CD4-positive, CD25-positive, alpha-beta regulatory T cell (primary cell): Measurements from ENCODE around the gene NTN1. TPM values are rescaled to one million over a fixed set of nuclear protein-coding genes. Genes with fewer than 3 reads are reported as not detected.

Experiments
- ATAC-seq, 2 donors: fragments of 150-1000 bp; cut with Tn5 transposase; one replicate each; pipeline ENCODE4 v1.10.0; 2021; ENCODE audit warnings: low read depth in 2 of 2, moderate number of reproducible peaks in 2 of 2, moderate library complexity in 1 of 2
- DNase-seq, 3 donors: peaks; one replicate each; pipeline versions ENCODE4 v3.0.0 to v3.0.0-alpha.2; 2012 to 2022; ENCODE audit warnings: mixed read lengths in 1 of 3
- H3K27ac ChIP-seq: one replicate; pipeline ENCODE4 v1.7.0; 2013; ENCODE audit warnings: mild to moderate bottlenecking, low read length; ENCODE audit not compliant: insufficient read depth, poor library complexity, severe bottlenecking
- H3K27me3 ChIP-seq: one replicate; pipeline ENCODE4 v1.7.0; 2013; ENCODE audit warnings: low read length; ENCODE audit not compliant: control insufficient read depth, insufficient read depth
- H3K36me3 ChIP-seq: one replicate; pipeline ENCODE4 v1.7.0; 2013; ENCODE audit warnings: mild to moderate bottlenecking, low read length, moderate library complexity; ENCODE audit not compliant: control insufficient read depth, insufficient read depth
- H3K4me1 ChIP-seq: 2 replicates; pipeline ENCODE4 v1.7.0; 2013; ENCODE audit warnings: mild to moderate bottlenecking, low read length; ENCODE audit not compliant: insufficient read depth, control insufficient read depth, poor library complexity, severe bottlenecking
- H3K4me3 ChIP-seq: one replicate; pipeline ENCODE4 v1.7.0; 2013; ENCODE audit warnings: low read depth, mild to moderate bottlenecking, low read length, moderate library complexity
- H3K9me3 ChIP-seq, 2 experiments: 1 replicate in 1 of 2; 2 replicates in 1 of 2; pipeline ENCODE4 v1.7.0; 2013; ENCODE audit warnings: low read length in 2 of 2, mild to moderate bottlenecking in 1 of 2, moderate library complexity in 1 of 2; ENCODE audit not compliant: control insufficient read depth in 2 of 2
- H3K27ac Mint-ChIP-seq, 3 donors: one replicate each; pipeline ENCODE4 v1.8.0; 2020 to 2022; ENCODE audit warnings: mild to moderate bottlenecking in 3 of 3, mixed read lengths in 3 of 3, moderate library complexity in 2 of 3
- H3K27me3 Mint-ChIP-seq: one replicate; pipeline ENCODE4 v1.8.0; 2022; ENCODE audit warnings: mild to moderate bottlenecking, mixed read lengths
- H3K36me3 Mint-ChIP-seq: one replicate; pipeline ENCODE4 v1.8.0; 2020; ENCODE audit warnings: mixed read lengths
- H3K4me1 Mint-ChIP-seq, 4 donors: one replicate each; pipeline ENCODE4 v1.8.0; 2020 to 2022; ENCODE audit warnings: mixed read lengths in 4 of 4, mild to moderate bottlenecking in 1 of 4
- H3K4me3 Mint-ChIP-seq, 4 donors: one replicate each; pipeline ENCODE4 v1.8.0; 2020 to 2022; ENCODE audit warnings: mild to moderate bottlenecking in 4 of 4, mixed read lengths in 4 of 4, moderate library complexity in 3 of 4
- H3K9me3 Mint-ChIP-seq, 7 donors: one replicate each; pipeline ENCODE4 v1.8.0; 2020 to 2022; ENCODE audit warnings: mixed read lengths in 7 of 7, mild to moderate bottlenecking in 3 of 7, moderate library complexity in 2 of 7
- polyA plus RNA-seq, 4 donors: library from polyadenylated mRNA; unstranded; fragments of 300-500 nt; fragmentation: Illumina TruSeq; gene quantifications; one replicate each; pipeline ENCODE4 v1.2.3, GENCODE V29; 2021
- total RNA-seq: library from RNA; stranded (reverse); gene quantifications from one replicate; pipeline ENCODE4 v1.2.3, GENCODE V29; 2022

The NTN1 gene
- total and polyA plus RNA-seq, 5 donors from 2014 or later = 0.03 TPM; not detected in 4

DNA sequence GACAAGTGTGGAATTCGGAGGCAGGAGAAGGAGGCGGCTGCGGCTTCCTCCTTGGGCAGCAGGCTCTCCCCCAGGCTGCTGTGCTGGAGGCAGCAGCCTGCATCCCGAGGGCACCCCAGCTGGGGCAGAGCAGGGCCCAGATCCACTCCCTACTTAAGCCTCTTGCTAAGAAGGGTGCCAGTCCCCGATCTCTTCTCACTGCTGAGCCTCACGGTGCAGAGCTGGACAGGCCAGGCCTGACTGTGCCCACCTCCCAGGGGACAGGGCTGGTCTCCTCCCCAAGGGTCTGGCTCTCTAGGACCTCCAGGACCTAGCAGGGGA lies 210.8 kb downstream of the NTN1 start:
- Mint-ChIP-seq H3K36me3 (no peaks in the 10 kb centered on the region), H3K4me1 (no peaks in the 10 kb centered on the region), H3K9me3 (peaks cover 0 to 2% (median 0%) of the 10 kb centered on the region in 7 donors), H3K27me3 (no peaks in the 10 kb centered on the region), H3K27ac (no peak overlapping the region), H3K4me3 (no peak overlapping the region)
- no peaks in the 10 kb centered on the region for H3K27me3 ChIP-seq
- DNase-seq (no peak), ATAC-seq (no peak)
- H3K9me3 ChIP-seq = no peaks in the 10 kb centered on the region
- H3K4me3 ChIP-seq = no peak overlapping the region
- H3K4me1 ChIP-seq = no peaks in the 10 kb centered on the region
- no peaks in the 10 kb centered on the region for H3K36me3 ChIP-seq
- no peak overlapping the region for H3K27ac ChIP-seq

DNA sequence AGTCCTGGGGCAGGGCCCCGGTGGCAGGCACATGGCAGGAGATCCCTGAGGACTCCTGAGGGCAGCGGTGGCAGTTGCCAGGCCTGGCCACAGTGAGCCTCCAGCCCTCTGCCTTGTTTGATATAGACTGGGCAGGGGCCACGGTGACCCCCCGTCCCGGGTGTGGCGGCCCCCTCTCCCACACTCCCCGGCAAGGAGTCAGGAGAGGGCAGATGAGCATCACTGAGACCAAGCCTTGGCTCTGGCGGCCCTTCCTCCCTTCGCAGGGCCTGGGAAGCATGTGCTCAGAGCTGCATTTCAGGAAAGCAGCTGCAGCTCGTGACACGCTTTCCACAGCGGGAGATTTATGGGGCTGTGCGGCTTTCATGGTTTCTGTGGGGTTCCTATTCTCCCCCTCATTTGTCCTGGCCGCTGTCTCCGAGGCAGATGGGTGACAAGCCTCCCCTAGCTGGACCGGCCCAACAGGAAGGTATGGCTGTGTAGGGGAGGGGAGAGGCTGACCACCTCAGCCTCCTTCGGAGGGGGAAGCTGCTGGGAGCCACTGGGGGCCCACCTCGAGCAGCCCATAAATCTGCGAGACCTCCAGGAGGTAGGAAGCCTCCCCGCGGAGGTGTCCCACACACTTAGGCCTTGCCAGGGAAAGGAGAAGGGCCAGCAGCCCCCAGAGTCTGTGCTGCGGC lies 211.4 kb downstream of the NTN1 start:
- Histone ChIP-seq H3K4me3 (no peak overlapping the region), H3K9me3 (no peaks in the 10 kb centered on the region), H3K27ac (no peak overlapping the region), H3K27me3 (no peaks in the 10 kb centered on the region), H3K4me1 (no peaks in the 10 kb centered on the region), H3K36me3 (no peaks in the 10 kb centered on the region)
- Mint-ChIP-seq H3K27me3 (peaks cover 3% of the 10 kb centered on the region), H3K4me3 (no peak overlapping the region), H3K9me3 (peaks cover 0 to 2% (median 0%) of the 10 kb centered on the region in 7 donors), H3K4me1 (no peaks in the 10 kb centered on the region), H3K36me3 (no peaks in the 10 kb centered on the region), H3K27ac (no peak overlapping the region)
- no peak for ATAC-seq
- no peak for DNase-seq

DNA sequence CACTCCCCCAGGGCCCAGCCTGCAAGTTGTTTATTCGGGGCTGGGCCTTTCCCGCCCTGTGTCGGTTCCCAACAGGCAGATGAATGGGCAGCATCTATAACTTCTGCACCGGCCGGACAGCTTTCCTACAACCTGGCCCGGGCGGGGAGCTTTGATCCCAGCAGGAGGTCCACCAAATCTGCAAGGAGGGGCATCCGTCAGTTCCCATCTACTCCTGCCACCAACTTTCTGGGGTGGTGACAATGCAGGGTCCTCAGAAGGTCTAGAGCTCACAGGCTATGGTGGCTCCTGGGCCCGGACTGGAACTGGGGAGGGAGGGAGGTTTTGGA lies 211.9 kb downstream of the NTN1 start:
- H3K9me3 Mint-ChIP-seq = peaks cover 0 to 2% (median 0%) of the 10 kb centered on the region in 7 donors
- H3K9me3 ChIP-seq = no peaks in the 10 kb centered on the region
- H3K4me1 Mint-ChIP-seq = no peaks in the 10 kb centered on the region
- H3K27ac Mint-ChIP-seq = no peak overlapping the region
- no peak overlapping the region for H3K4me3 ChIP-seq
- H3K4me1 ChIP-seq = no peaks in the 10 kb centered on the region
- H3K27me3 Mint-ChIP-seq = peaks cover 4% of the 10 kb centered on the region
- no peaks in the 10 kb centered on the region for H3K27me3 ChIP-seq
- H3K4me3 Mint-ChIP-seq = no peak overlapping the region
- no peak overlapping the region for H3K27ac ChIP-seq
- H3K36me3 Mint-ChIP-seq = no peaks in the 10 kb centered on the region
- ATAC-seq (no peak), DNase-seq (no peak)
- no peaks in the 10 kb centered on the region for H3K36me3 ChIP-seq

DNA sequence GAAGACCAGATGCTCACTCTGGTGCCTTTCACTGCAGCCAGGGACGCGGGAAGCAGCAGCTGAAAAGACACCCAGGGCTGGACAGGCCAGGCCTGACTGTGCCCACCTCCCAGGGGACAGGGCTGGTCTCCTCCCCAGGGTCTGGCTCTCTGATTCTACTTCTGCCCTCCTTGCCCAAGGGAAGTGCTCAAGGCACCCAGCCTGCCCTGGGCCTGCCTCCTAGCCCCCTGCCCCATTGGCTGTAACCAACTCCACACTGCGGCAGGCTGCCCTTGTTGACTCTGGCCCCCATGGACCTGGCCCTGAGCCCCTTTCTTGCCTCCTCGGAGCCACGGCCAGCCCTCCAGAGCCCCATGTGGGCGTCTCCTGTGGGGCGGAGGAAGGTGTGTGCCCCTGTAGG lies 212.5 kb downstream of the NTN1 start:
- Mint-ChIP-seq H3K9me3 (peaks cover 0 to 2% (median 0%) of the 10 kb centered on the region in 7 donors), H3K4me3 (no peak overlapping the region), H3K27ac (peak overlapping the region in 1 of 3 donors; percentile 80), H3K27me3 (peaks cover 4% of the 10 kb centered on the region), H3K4me1 (peaks cover 0 to 2% (median 0%) of the 10 kb centered on the region in 4 donors), H3K36me3 (no peaks in the 10 kb centered on the region)
- no peak for DNase-seq
- Histone ChIP-seq H3K36me3 (no peaks in the 10 kb centered on the region), H3K4me3 (no peak overlapping the region), H3K27me3 (no peaks in the 10 kb centered on the region), H3K9me3 (no peaks in the 10 kb centered on the region), H3K27ac (no peak overlapping the region), H3K4me1 (no peaks in the 10 kb centered on the region)
- ATAC-seq = no peak

DNA sequence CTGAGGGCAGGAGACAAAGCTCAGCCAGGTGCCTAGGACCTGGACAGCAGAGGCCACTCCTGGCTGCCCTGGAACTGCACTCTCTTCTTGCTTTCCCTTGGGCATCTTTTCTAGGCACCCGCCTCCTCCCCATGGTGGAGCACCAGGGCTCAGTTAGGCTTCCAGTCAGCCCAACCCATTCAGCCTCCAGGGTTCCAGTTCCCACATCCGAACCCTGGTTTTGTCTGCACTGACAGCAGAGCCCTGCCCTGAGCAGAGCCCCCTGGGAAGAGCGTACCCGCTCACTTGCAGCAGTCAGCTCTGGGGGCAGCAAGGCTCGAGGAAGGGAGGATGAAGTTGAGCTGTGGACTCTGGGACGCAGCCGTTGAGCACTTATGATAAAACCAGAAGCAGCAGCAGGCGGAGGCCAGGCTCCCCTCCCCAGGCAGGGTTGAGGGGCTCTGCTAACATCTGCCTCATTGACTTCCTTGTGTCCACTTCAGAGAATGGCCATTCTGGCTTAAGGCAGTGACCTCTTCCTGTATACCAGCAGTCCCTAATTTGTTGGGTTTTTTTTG lies 213.2 kb downstream of the NTN1 start:
- Histone ChIP-seq H3K27ac (no peak overlapping the region), H3K9me3 (no peaks in the 10 kb centered on the region), H3K4me3 (no peak overlapping the region), H3K4me1 (peaks cover 3% of the 10 kb centered on the region), H3K36me3 (no peaks in the 10 kb centered on the region), H3K27me3 (no peaks in the 10 kb centered on the region)
- H3K36me3 Mint-ChIP-seq = no peaks in the 10 kb centered on the region
- H3K4me3 Mint-ChIP-seq = no peak overlapping the region
- ATAC-seq (no peak), DNase-seq (no peak)
- H3K27me3 Mint-ChIP-seq = peaks cover 4% of the 10 kb centered on the region
- H3K9me3 Mint-ChIP-seq = peaks cover 0 to 2% (median 0%) of the 10 kb centered on the region in 7 donors
- no peak overlapping the region for H3K27ac Mint-ChIP-seq
- peaks cover 0 to 9% (median 0%) of the 10 kb centered on the region in 4 donors for H3K4me1 Mint-ChIP-seq

DNA sequence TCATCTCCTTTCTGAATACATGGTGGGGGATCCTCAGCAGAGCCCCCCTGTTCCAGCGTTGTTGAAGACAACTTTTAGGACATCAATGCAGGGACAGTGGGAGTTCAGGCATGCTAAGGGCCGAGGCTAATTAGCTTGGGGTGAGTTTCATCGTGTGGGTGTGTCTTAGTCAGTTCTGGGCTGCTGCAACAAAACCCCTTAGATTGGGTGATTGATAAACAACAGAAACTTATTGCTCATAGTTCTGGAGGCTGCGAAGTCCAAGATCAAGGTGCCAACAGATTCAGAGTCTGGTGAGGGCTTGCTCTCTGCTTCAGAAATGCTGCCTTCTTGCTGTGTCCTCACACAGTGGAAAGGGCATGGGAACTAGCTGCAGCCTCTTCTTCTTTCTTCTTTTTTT lies 214.0 kb downstream of the NTN1 start:
- peaks cover 0 to 12% (median 0%) of the 10 kb centered on the region in 4 donors for H3K4me1 Mint-ChIP-seq
- DNase-seq (no peak), ATAC-seq (no peak)
- H3K27ac Mint-ChIP-seq = peak overlapping the region in 1 of 3 donors; percentile 60
- Histone ChIP-seq H3K9me3 (no peaks in the 10 kb centered on the region), H3K4me3 (no peak overlapping the region), H3K36me3 (no peaks in the 10 kb centered on the region), H3K27me3 (no peaks in the 10 kb centered on the region), H3K4me1 (peaks cover 6% of the 10 kb centered on the region), H3K27ac (no peak overlapping the region)
- H3K4me3 Mint-ChIP-seq = no peak overlapping the region
- H3K27me3 Mint-ChIP-seq = peaks cover 4% of the 10 kb centered on the region
- H3K36me3 Mint-ChIP-seq = no peaks in the 10 kb centered on the region
- peaks cover 0 to 2% (median 0%) of the 10 kb centered on the region in 7 donors for H3K9me3 Mint-ChIP-seq

DNA sequence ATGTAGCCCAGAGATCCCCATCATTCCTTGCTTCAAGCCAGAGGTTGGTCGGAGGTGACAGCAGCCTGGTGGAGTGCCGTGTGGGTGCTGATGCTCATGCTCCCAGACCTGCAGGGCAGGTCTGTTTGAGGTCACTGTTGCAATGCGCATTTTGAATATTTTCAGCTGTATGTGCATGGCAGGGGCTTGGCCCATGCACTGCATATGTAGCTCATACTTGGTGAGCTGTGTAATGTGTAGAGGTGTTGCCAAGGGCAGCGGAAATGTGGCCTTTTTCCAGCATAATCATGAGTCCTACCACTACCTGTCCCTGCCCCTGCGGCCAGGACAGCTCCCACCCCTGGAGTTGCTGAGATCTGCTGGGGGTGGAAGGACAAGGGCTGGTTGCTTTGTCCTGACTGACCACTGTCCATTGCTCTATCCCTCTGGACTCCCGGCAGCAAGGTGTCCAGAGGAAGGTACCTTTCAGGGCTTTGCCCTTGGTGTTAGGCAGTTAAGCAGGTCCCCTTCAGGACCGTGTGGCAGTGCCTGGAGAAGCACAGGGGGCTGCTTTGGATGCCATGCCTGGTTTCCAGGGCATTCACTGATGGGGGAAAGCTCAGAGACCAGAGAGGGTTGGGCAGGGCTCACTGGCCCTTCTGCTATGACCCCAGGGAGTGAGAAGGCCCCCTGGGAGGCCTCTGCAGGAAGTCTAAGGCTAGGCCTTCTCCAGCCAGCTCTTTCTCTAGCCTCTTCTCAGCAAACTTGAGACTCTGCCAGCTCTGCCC lies 215.2 kb downstream of the NTN1 start:
- H3K27me3 Mint-ChIP-seq = peaks cover 4% of the 10 kb centered on the region
- H3K36me3 Mint-ChIP-seq = no peaks in the 10 kb centered on the region
- H3K4me3 ChIP-seq = no peak overlapping the region
- no peak overlapping the region for H3K27ac Mint-ChIP-seq
- DNase-seq (no peak), ATAC-seq (no peak)
- no peaks in the 10 kb centered on the region for H3K9me3 ChIP-seq
- H3K4me1 ChIP-seq = peaks cover 11% of the 10 kb centered on the region
- peaks cover 0 to 2% (median 0%) of the 10 kb centered on the region in 7 donors for H3K9me3 Mint-ChIP-seq
- no peak overlapping the region for H3K4me3 Mint-ChIP-seq
- H3K27ac ChIP-seq = no peak overlapping the region
- no peaks in the 10 kb centered on the region for H3K27me3 ChIP-seq
- H3K4me1 Mint-ChIP-seq = peaks cover 0 to 23% (median 2%) of the 10 kb centered on the region in 4 donors
- no peaks in the 10 kb centered on the region for H3K36me3 ChIP-seq
